CD4-positive, alpha-beta T cell treated with Interleukin-4 for 1 hour (primary cell): ENCODE results near the gene CAV1.
"Not testable (repeated sequence)": the region's sequence is repeated elsewhere in the genome, so short reads cannot be mapped to it uniquely, and the experiment has no call there.

Experiments used
- DNase-seq, 2 donors: peaks; one replicate each; pipeline ENCODE4 v3.0.0-alpha.2; 2020 to 2022

The CAV1 gene

DNA sequence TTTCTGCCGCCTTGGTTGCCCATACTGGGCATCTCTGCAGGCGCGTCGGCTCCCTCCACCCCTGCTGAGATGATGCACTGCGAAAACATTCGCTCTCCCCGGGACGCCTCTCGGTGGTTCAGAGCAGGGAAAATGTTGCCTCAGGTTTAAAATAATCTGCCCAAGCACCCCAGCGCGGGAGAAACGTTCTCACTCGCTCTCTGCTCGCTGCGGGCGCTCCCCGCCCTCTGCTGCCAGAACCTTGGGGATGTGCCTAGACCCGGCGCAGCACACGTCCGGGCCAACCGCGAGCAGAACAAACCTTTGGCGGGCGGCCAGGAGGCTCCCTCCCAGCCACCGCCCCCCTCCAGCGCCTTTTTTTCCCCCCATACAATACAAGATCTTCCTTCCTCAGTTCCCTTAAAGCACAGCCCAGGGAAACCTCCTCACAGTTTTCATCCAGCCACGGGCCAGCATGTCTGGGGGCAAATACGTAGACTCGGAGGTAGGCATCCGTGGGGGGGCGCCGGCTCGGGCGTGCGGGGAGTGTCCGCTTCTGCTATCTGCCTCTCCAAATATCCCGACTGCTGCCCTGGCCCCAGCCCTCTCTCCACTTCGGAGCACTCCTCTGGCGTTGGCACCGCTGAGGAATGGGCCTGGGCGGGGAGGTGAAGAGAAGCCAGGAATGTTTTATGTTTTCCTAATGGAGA is at the start of gene CAV1:
Gene CAV1, plus strand, starts transcription at position 428 of the 689 bp plus-strand sequence. Its CDS starts 27 bp downstream, at position 455.
- peak; percentile 21 to 37 for DNase-seq

GRCh38 chr7:116477625-116478024 is 47.2 kb upstream of the CAV1 start:
- no peak for DNase-seq

GRCh38 chr7:116478834-116479233 is 46.0 kb upstream of the CAV1 start:
- no peak for DNase-seq

DNA sequence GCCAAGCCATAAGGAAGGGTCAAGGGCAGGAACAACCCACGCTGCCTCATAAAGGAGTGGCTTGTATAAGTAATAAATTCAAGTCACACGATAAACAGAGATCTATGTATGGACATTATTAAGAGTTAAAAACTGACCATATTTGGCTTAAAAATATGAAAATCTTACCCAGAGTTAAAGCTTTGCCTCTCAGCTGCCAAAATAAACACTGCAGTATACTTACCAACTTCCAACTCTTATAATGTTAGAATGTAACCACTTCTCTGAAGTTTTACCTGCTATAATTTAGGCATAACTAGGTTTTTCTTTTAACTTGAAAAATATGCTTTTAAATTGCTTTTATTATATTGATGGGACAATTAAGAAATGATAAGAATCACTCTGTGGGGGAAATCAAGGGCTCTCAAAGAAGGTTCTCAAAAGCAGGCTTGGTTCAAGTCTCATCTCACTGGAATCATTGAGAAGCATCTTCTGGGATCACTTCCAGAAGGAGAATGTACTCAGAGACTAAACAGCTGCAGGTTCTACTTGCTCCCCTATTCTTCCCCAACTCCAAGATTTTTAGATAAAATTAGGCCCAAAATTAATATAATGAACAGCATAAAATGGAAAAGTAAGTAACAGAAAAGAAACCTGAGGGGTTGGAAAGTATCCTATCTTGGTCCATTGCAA is 41.4 kb upstream of the CAV1 start:
- DNase-seq, result no peak

DNA sequence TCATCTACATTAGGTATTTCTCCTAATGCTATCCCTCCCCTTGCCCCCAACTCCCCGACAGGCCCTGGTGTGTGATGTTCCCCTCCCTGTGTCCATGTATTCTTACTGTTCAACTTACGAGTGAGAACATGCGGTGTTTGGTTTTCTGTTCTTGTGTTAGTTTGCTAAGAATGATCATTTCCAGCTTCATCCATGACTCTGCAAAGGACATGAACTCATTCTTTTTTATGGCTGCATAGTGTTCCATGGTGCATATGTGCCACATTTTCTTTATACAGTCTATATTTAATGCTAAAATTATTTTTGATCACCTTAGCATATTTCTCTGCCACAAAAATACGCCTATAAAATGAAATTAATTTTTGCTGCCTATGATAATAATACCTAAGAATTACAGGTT is 40.4 kb upstream of the CAV1 start:
- not testable (repeated sequence) for DNase-seq

GRCh38 chr7:116487907-116488521 is 36.8 kb upstream of the CAV1 start:
- no peak for DNase-seq

- no peak for DNase-seq
These were observed 34.5 kb upstream of the CAV1 start for GRCh38 chr7:116490351-116490750.

DNA sequence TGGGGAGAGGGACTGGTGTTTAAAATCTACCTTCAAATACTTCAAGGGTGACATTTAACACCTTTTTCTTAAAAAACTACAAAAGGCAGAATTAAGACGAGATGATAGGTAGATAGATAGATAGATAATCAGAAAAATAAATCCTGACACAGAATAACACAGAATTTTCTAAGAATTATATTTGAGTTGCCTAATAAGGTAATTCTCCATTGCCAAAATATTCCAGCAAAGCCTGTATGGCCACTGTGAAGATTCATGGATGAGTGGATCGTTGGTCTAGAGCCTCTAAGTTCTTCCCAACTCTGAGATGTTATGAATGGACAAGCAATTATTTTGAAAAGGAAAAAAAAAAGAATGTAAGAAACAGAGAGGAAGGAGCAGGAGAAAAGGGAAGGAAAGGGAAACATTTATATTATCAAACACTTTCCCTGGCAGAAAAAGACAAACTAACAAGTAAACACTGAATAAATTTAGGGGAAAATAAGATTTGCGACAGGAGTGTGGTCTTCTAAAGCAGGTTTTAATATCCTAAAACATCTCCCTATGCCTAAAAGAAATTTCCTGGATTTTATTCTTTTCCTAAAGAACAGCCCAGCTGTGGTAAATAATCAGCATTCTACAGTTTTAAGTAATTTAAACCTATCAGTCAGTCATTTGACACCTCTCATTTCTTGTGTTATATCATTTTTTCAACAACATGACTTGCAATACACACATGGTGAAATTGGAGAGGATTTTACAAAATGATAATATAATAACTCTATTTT is 32.8 kb upstream of the CAV1 start:
- DNase-seq, result no peak

DNA sequence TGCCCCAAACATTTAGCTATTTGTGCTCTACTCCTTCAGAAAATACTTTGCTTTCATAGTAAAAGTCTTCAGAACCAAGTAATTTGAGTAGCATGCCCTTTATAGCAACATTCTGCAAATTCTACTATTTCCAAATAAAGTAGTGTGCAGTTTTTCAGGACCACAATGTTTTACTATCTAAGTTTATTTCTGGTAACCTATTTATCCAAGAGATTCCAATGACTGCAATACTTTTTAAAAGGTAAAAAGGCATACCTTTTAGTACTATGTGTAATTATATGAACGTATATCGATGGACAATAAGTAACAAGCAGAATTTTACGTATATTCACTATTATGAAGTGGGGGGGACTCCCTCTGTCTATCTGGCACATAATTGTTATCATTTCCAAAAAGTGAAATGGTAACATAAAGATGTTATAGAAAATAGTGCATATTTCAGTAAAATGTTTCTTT is 32.2 kb upstream of the CAV1 start:
- DNase-seq, result no peak

DNA sequence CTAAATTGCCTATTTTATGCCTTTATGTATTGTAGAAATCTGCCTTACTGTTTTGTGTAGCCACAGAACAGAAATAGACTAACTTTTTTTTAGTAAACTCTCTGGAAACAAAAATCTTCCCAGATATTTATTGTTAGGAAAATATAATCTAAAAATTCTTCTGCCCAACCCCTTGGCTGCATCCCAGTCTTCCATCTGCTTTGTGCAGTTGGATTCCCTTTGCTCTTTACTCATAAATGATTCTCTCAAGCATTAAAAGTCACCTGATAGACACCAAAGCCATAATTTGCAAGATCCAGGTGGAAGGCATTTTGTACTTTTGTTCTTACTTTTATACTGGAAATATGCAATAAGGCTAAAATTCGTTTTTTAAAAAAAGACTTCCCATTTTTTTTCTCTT is 31.4 kb upstream of the CAV1 start:
- DNase-seq, result no peak

DNA sequence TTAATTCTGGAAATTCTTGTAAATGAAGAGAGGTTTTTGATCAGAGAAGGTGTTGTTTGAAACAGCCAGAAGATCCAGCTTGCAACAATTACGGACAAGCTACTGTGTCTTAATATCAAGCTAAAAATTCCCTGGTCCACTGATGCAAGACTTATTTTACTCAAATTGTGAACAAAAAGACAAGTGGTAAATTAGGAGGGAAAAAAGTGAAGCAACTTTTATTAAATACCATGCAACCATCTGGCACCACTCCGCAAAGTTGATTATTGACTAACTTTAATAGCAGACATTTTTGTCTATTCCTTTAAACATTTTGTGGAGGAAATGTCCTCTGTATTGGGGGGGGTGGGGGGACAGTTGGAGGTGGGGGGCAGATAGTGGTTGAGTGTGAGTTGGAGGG is 30.4 kb upstream of the CAV1 start:
- no peak for DNase-seq

DNA sequence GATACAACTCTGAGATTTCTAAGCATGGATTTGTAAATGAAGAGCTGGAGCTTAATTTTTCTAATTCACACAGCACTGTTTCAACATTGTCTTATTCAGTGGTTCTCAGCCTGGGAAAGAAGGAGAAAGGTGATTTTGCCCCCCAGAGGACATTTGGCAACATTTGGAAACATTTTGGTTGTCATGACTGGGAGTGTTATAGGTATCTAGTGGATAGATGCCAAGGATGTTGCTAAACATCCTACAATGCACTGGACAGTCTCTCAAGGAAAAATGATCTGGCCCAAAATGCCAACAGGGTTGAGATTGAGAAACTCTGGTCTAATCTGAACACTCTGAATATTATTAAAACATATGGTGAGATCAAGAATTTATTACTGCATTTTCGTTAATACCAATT is 29.1 kb upstream of the CAV1 start:
- DNase-seq, result no peak

DNA sequence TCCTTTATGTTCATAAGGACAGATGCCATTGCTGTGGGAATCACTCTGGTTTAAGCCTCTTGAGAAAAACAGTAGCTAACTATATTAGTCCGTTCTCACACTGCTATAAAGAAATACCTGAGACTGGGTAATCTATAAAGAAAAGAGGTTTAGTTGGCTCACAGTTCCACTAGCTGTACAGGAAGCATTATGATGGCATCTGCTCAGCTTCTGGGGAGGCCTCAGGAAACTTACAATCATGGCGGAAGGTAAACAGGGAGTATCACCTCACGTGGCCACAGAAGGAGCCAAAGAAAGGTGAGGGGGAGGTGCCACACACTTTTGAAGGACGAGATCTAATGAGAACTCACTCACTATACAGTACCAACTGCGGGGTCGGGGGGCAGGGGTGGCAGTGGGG is 28.2 kb upstream of the CAV1 start:
- DNase-seq, result no peak

DNA sequence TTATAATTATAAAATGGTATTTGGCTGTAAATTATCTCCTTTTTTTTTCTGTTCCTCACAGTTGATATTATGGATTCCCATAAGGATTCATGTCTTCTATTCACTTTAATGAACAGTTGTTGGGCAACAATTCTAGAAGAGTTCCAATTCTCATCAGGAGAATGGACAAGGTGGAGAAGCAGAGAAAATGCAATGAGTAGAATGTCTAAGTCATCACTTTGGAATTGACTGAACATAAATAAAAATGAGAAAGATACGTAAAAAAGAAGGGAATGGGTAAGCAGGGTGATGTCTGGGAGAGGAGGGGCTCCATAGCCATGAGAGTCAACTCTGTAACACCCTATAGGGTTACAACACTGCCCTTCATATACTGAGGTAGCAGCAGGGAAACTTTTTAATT is 27.1 kb upstream of the CAV1 start:
- DNase-seq, result no peak

DNA sequence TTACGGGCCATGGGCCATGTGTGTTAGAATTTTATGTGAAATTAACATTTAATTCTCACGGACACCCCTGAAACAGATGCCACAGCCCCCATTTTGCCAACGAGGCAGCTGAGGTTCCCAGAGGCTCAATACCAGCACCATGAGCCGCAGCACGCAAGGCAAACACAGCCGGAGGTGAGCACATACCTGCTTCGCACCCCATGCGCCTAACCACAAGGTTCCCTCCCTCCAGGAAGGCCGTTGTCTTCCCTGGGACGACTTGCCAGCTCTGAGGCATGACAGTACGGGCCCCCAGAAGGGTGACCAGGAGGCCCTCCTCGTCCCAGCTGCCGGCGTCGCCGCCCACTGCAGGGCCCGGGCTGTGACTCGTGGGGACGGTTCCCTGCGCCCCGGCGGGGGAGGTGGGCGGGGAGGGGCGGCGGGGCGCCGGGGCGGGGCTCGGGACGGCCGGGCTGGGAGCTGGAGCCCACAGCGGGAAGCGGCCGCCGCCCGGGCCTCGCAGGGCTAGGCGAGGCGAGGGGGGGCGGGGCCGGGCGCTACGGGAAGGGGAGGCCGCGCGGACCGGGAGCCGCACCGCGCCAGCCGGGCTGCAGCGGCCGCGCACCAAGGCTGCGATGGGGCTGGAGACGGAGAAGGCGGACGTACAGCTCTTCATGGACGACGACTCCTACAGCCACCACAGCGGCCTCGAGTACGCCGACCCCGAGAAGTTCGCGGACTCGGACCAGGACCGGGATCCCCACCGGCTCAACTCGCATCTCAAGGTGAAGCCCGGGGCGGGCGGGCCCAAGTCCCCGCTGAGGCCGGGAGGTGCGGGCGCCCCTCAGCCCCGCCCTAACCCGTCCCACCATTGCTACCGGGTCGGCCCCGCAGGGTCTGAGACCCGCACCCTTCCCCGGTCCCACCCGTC is 25.4 kb upstream of the CAV1 start, which contains the start of gene CAV2:
Gene CAV2, plus strand, starts transcription at position 571 of the 910 bp plus-strand sequence. Its CDS starts 44 bp downstream, at position 615.
- no peak for DNase-seq

GRCh38 chr7:116500078-116500853 is 24.6 kb upstream of the CAV1 start:
- peak in 1 of 2 donors; percentile 26 for DNase-seq

GRCh38 chr7:116501425-116502167 is 23.2 kb upstream of the CAV1 start:
- DNase-seq, result no peak

DNA sequence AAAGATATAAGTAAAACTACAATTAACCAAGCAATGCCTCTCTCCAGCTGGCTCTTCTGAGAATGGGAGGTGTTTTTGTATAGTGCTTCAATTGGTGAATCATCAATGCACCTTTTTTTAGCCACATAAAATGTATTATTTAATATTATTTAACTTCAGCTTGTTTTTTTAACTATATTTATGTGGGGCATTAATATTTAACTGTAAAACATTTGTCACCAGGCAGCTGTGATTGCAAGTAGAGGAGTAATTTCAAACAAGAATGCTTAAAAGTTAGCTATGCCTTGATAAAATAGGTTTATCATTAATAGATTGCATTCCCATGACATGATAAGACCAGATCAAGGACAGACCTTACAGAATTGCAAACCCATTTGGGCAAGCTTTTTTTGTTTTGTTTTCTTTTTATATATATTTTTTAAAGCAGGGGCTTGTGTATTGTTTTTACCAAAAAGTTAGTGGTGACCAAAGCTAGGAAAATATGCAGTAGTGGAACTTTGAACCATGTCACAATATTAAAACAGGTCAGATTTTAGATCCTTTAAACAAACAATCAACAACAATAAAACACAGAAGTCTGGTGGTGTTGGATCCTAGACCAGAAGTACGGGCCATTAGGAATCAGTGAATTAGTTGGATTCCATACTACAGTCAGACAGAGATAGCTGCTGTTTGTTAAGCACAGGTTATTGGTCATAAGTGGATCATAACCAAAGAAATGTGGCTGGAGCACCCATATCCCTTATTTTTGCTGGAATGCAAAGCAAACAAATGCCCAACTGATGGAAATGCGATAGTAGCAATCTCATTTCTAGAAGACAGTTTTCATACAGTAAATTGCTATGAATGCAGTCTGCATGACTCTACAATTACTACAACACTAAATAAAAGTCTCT is 22.4 kb upstream of the CAV1 start:
- DNase-seq, result no peak

DNA sequence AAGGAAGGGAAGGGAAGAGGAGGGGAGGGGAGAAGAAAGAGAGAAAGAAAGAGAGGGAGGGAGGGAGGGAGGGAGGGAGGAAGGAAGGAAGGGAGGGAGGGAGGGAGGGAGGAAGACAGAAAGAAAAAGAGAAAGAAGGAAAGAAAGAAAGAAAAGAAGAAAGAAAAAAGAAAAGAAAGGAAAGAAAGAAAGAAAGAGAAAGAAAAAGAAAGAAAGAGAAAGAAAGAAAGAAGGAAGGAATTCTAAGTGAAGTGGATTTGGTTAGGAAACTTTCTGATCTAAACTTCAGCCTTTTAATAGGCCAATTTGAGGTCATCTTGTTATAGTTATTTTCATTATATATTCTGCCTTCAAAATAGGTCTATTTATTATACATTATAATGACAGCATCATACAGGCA is 21.0 kb upstream of the CAV1 start:
- DNase-seq, result no peak
